DND-41 (cell line): ENCODE measurements around the gene FLVCR1.

ENCODE experiments used
- ATAC-seq: fragments of 200-7000 bp; cut with Tn5 transposase; 3 replicates; pipeline ENCODE4 v1.9.1; 2021; ENCODE audit warnings: low read depth; ENCODE audit not compliant: insufficient read depth
- DNase-seq: peaks from one replicate; pipeline ENCODE4 v3.0.0-alpha.2; 2020
- H2AFZ ChIP-seq: 2 replicates; pipeline ENCODE4 v1.6.0; 2012; ENCODE audit warnings: low read depth, low read length
- H3K27ac ChIP-seq: 2 replicates; pipeline ENCODE4 v1.5.1; 2012; ENCODE audit warnings: low read length, inconsistent platforms
- H3K27me3 ChIP-seq: fragments of 200-600 bp; sonication (generic); 2 replicates; pipeline ENCODE4 v1.6.0; 2012; ENCODE audit warnings: low read length, mild to moderate bottlenecking, inconsistent platforms; ENCODE audit not compliant: insufficient read depth, poor library complexity
- H3K36me3 ChIP-seq: 2 replicates; pipeline ENCODE4 v1.5.1; 2012; ENCODE audit warnings: low read length, inconsistent platforms; ENCODE audit not compliant: insufficient read depth
- H3K4me1 ChIP-seq: 2 replicates; pipeline ENCODE4 v1.5.1; 2012; ENCODE audit warnings: mild to moderate bottlenecking, low read length; ENCODE audit not compliant: insufficient read depth
- H3K4me2 ChIP-seq: 2 replicates; pipeline ENCODE4 v1.6.0; 2012; ENCODE audit warnings: mild to moderate bottlenecking, moderate library complexity, low read length, inconsistent platforms; ENCODE audit not compliant: insufficient read depth
- H3K4me3 ChIP-seq, 2 experiments: fragments of 200-600 bp in 1 of 2; shearing (Covaris generic) in 1 of 2; 2 replicates each; pipeline ENCODE4 v1.5.1; 2012 to 2016; ENCODE audit warnings: inconsistent platforms in 2 of 2, low read length in 2 of 2, mild to moderate bottlenecking in 2 of 2, low read depth in 1 of 2, moderate library complexity in 1 of 2
- H3K79me2 ChIP-seq: 2 replicates; pipeline ENCODE4 v1.6.0; 2012; ENCODE audit warnings: low read length, inconsistent platforms; ENCODE audit not compliant: insufficient read depth
- H3K9ac ChIP-seq: 2 replicates; pipeline ENCODE4 v1.6.0; 2012; ENCODE audit warnings: low read depth, mild to moderate bottlenecking, inconsistent platforms, low read length, moderate library complexity
- H3K9me3 ChIP-seq: 2 replicates; pipeline ENCODE4 v1.5.1; 2012; ENCODE audit warnings: low read length, moderate library complexity, mild to moderate bottlenecking, inconsistent platforms; ENCODE audit not compliant: insufficient read depth, severe bottlenecking
- H4K20me1 ChIP-seq: 2 replicates; pipeline ENCODE4 v1.6.0; 2012; ENCODE audit warnings: low read length; ENCODE audit not compliant: insufficient read depth
- EZH2 ChIP-seq: IDR thresholded peaks from 3 replicates; pipeline ENCODE4 v1.6.1; 2012; ENCODE audit warnings: borderline replicate concordance, low read depth, mild to moderate bottlenecking, moderate library complexity, low read length, inconsistent platforms; ENCODE audit not compliant: severe bottlenecking
- TF ChIP-seq, protein P1 (sequence below): IDR thresholded peaks from 2 replicates; pipeline ENCODE4 v1.5.1; 2012; ENCODE audit warnings: borderline replicate concordance, low read length, moderate library complexity, mild to moderate bottlenecking; ENCODE audit not compliant: poor library complexity, severe bottlenecking; ENCODE audit errors: extremely low read depth

The FLVCR1 gene

GRCh38 chr1:212847549-212847948 is 10.5 kb upstream of the FLVCR1 start, which contains the start of gene SPATA45:
TSS of gene SPATA45 (minus strand) at chr1:212847649. CDS start at chr1:212836149, 11,500 bp downstream.
- H2AFZ ChIP-seq: no peak within 1 kb of the TSS
- no peaks in the 10 kb centered on the region for H3K79me2 ChIP-seq
- no peaks in the 10 kb centered on the region for H3K4me1 ChIP-seq
- DNase-seq (no peak), ATAC-seq (no peak)
- TF ChIP-seq EZH2: no peak
- TF ChIP-seq, protein P1, sequence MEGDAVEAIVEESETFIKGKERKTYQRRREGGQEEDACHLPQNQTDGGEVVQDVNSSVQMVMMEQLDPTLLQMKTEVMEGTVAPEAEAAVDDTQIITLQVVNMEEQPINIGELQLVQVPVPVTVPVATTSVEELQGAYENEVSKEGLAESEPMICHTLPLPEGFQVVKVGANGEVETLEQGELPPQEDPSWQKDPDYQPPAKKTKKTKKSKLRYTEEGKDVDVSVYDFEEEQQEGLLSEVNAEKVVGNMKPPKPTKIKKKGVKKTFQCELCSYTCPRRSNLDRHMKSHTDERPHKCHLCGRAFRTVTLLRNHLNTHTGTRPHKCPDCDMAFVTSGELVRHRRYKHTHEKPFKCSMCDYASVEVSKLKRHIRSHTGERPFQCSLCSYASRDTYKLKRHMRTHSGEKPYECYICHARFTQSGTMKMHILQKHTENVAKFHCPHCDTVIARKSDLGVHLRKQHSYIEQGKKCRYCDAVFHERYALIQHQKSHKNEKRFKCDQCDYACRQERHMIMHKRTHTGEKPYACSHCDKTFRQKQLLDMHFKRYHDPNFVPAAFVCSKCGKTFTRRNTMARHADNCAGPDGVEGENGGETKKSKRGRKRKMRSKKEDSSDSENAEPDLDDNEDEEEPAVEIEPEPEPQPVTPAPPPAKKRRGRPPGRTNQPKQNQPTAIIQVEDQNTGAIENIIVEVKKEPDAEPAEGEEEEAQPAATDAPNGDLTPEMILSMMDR: no peak
- no peak within 1 kb of the TSS for H3K4me2 ChIP-seq
- no peaks in the 10 kb centered on the region for H3K36me3 ChIP-seq
- no peak within 1 kb of the TSS for H3K27ac ChIP-seq
- H3K27me3 ChIP-seq: no peaks in the 10 kb centered on the region
- no peak within 1 kb of the TSS for H3K4me3 ChIP-seq
- no peaks in the 10 kb centered on the region for H4K20me1 ChIP-seq
- peaks cover 4% of the 10 kb centered on the region for H3K9me3 ChIP-seq
- no peak within 1 kb of the TSS for H3K9ac ChIP-seq

DNA sequence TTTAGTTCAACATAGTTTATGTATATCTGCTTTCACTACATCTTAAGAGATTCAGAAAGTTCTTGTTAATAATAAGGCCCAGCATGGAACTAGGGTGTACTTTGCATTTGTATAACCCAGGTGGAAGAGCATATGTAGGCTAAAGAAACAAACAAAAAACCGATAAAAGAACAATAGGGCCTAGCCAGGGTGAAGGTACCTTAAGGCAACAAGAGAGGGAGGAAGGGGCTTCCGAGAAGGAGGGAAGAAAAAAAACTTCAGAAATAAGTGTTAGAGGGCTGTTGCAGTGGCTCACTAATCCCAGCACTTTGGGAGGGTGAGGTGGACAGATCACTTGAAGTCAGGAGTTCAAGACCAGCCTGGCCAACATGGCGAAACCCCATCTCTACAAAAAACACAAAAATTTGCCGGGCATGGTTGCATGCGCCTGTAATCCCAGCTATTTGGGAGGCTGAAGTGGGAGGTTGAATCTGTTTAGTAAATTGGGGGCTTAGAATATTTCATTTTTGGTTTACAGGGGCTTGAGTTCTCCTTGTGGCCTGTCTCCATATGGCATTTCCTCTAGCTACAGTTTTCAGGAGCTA is 5.9 kb upstream of the FLVCR1 start:
- no peaks in the 10 kb centered on the region for H4K20me1 ChIP-seq
- TF ChIP-seq, protein P1: no peak
- TF ChIP-seq EZH2: no peak
- peaks cover 12% of the 10 kb centered on the region for H3K4me1 ChIP-seq
- H3K9me3 ChIP-seq: no peaks in the 10 kb centered on the region
- H3K4me2 ChIP-seq: no peak overlapping the region
- peaks cover 4% of the 10 kb centered on the region; the same call in 1 of the 2 replicates for H3K36me3 ChIP-seq
- H3K79me2 ChIP-seq: peaks cover 8% of the 10 kb centered on the region
- no peak for ATAC-seq
- DNase-seq: no peak
- no peak overlapping the region for H2AFZ ChIP-seq
- no peak overlapping the region for H3K9ac ChIP-seq
- H3K4me3 ChIP-seq: no peak overlapping the region
- H3K27me3 ChIP-seq: no peaks in the 10 kb centered on the region
- no peak overlapping the region for H3K27ac ChIP-seq

GRCh38 chr1:212853658-212854057 is 4.4 kb upstream of the FLVCR1 start:
- Histone ChIP-seq H3K9ac (no peak overlapping the region), H3K36me3 (peaks cover 4% of the 10 kb centered on the region; the same call in 1 of the 2 replicates), H3K4me1 (peaks cover 17% of the 10 kb centered on the region), H3K27ac (no peak overlapping the region), H3K9me3 (no peaks in the 10 kb centered on the region), H2AFZ (no peak overlapping the region), H3K4me2 (no peak overlapping the region), H3K4me3 (no peak overlapping the region), H3K27me3 (no peaks in the 10 kb centered on the region), H4K20me1 (no peaks in the 10 kb centered on the region), H3K79me2 (peaks cover 21% of the 10 kb centered on the region)
- DNase-seq (no peak), ATAC-seq (no peak)
- no peak for TF ChIP-seq EZH2
- TF ChIP-seq, protein P1: no peak
